HepG2 (cell line): ENCODE results near the gene DBNDD1. TPM values are rescaled to one million over a fixed set of nuclear protein-coding genes. Genes with fewer than 3 reads are reported as not detected.

Experiments used
- AFF4 ChIP-seq: sonication (generic); formaldehyde crosslinking; IDR thresholded peaks from 2 replicates; pipeline ENCODE4 v1.4.0; 2020; ENCODE audit warnings: missing genetic modification reagents
- AKAP8 ChIP-seq: sonication (generic); formaldehyde crosslinking; IDR thresholded peaks from 2 replicates; pipeline ENCODE4 v1.5.1; 2020; ENCODE audit warnings: mild to moderate bottlenecking, missing genetic modification reagents
- ATRX ChIP-seq: sonication (generic); formaldehyde crosslinking; IDR thresholded peaks from 2 replicates; pipeline ENCODE4 v1.4.0; 2020; ENCODE audit warnings: missing genetic modification reagents, borderline replicate concordance
- FIP1L1 ChIP-seq: fragments of 200-400 bp; formaldehyde crosslinking; IDR thresholded peaks from 2 replicates; pipeline ENCODE4 v1.6.1; 2018; ENCODE audit warnings: low read depth, mild to moderate bottlenecking, low read length, moderate library complexity, borderline replicate concordance; ENCODE audit not compliant: insufficient read depth
- GABPB1 ChIP-seq: IDR thresholded peaks from 2 replicates; pipeline ENCODE4 v1.6.1; 2016; ENCODE audit warnings: mild to moderate bottlenecking, missing genetic modification reagents, moderate library complexity, missing compliant biosample characterization
- GLI4 ChIP-seq: sonication (generic); formaldehyde crosslinking; IDR thresholded peaks from 2 replicates; pipeline ENCODE4 v1.5.1; 2020; ENCODE audit warnings: missing genetic modification reagents, mild to moderate bottlenecking, moderate library complexity, borderline replicate concordance
- IRF9 ChIP-seq: sonication (generic); formaldehyde crosslinking; IDR thresholded peaks from 2 replicates; pipeline ENCODE4 v1.8.0; 2022; ENCODE audit warnings: missing genetic modification reagents, mild to moderate bottlenecking, borderline replicate concordance
- KDM5A ChIP-seq: fragments of 200-600 bp; sonication (generic); IDR thresholded peaks from 2 replicates; pipeline ENCODE4 v1.7.0; 2018; ENCODE audit warnings: antibody characterized with exemption, mild to moderate bottlenecking, low read length, borderline replicate concordance
- PHF21A ChIP-seq: sonication (generic); formaldehyde crosslinking; IDR thresholded peaks from 2 replicates; pipeline ENCODE4 v1.5.0; 2020; ENCODE audit warnings: mild to moderate bottlenecking, missing genetic modification reagents
- PHF8 ChIP-seq: sonication (generic); formaldehyde crosslinking; IDR thresholded peaks from 2 replicates; pipeline ENCODE4 v1.5.0; 2020; ENCODE audit warnings: missing genetic modification reagents
- RFX3 ChIP-seq: IDR thresholded peaks from 2 replicates; pipeline ENCODE4 v1.6.1; 2016; ENCODE audit warnings: missing biosample characterization, missing genetic modification reagents
- RORA ChIP-seq: sonication (generic); formaldehyde crosslinking; IDR thresholded peaks from 2 replicates; pipeline ENCODE4 v1.5.0; 2020; ENCODE audit warnings: mild to moderate bottlenecking, missing genetic modification reagents, moderate library complexity
- TFAP4 ChIP-seq: sonication (generic); IDR thresholded peaks from 2 replicates; pipeline ENCODE4 v1.6.1; 2016; ENCODE audit warnings: low read depth, borderline replicate concordance
- ZBED4 ChIP-seq: sonication (generic); formaldehyde crosslinking; IDR thresholded peaks from 2 replicates; pipeline ENCODE4 v1.4.0; 2020; ENCODE audit warnings: missing genetic modification reagents, borderline replicate concordance
- ZMAT3 ChIP-seq: sonication (generic); formaldehyde crosslinking; conservative IDR thresholded peaks from 2 replicates; pipeline ENCODE4 v1.7.0; 2021; ENCODE audit warnings: missing genetic modification reagents
- ZNF225 ChIP-seq: sonication (generic); formaldehyde crosslinking; IDR thresholded peaks from 2 replicates; pipeline ENCODE4 v1.4.0; 2020; ENCODE audit warnings: mild to moderate bottlenecking, missing genetic modification reagents
- ZNF333 ChIP-seq: sonication (generic); formaldehyde crosslinking; IDR thresholded peaks from 2 replicates; pipeline ENCODE4 v1.4.0; 2020; ENCODE audit warnings: mild to moderate bottlenecking, missing genetic modification reagents, borderline replicate concordance
- ZNF713 ChIP-seq: sonication (generic); formaldehyde crosslinking; IDR thresholded peaks from 2 replicates; pipeline ENCODE4 v1.4.0; 2020; ENCODE audit warnings: mild to moderate bottlenecking, missing genetic modification reagents
- polyA plus RNA-seq, 8 experiments: library from polyadenylated mRNA; depleted of rRNA in 3 of 8; stranded (reverse) in 7 of 8; unstranded in 1 of 8; fragments of >200 nt; fragmentation: Illumina TruSeq in 4 of 8; extraction: Trizol in 4 of 8; gene quantifications; 2 replicates each; pipeline versions ENCODE4 v1.2.1 to v1.2.3, GENCODE V29; 2011 to 2016; ENCODE audit warnings: low read depth in 4 of 8, missing spikeins in 1 of 8, mixed read lengths in 1 of 8; ENCODE audit not compliant: insufficient read depth in 1 of 8
- total RNA-seq, 5 experiments: library from RNA; depleted of rRNA; stranded (reverse); fragments of >200 nt; fragmentation: Illumina TruSeq; extraction: Trizol; gene quantifications; 2 replicates each; pipeline ENCODE4 v1.2.3, GENCODE V29; 2016; ENCODE audit warnings: low read depth in 1 of 5
- TF ChIP-seq, protein P1 (sequence below): fragments of 450-650 bp; IDR thresholded peaks from 2 replicates; pipeline ENCODE4 v1.6.1; 2017

Gene DBNDD1
- total and polyA plus RNA-seq, 2 of the 13 experiments (the other 11 are each of a cell fraction or from before 2014, with no cell fraction given) = 17.0 to 40.4 TPM

DNA sequence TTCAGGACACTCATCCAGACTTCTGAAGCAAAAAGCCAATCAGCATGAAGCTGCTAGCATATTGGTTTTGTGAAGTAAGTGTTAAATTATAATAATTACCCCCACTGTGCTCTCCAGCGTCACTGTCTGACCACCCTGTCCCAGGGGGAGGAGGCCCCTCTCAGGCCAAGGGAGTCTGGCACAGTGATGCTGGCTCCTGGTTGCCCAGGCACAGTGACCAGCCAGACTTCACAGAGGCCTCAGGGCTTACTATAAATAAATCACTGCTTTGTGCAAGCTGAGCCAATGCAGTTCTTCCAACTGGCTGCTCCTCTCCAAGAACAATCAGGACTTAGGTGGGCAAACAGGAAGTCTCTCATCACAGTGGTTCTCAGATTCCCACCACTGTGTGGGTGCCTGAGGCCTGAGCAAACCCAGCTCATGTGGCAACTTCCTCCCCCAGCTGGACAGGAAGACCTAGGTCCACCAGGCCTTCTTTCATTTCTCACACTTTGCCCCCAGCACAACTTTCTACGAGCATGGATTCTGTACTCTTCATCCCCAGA lies 1.7 kb upstream of the DBNDD1 start (continued):
- TF ChIP-seq IRF9 (CRISPR knock-in tag) = peak; percentile 67; the same call in 1 of the 2 replicates
- peak; percentile 74 for TF ChIP-seq GABPB1
- TF ChIP-seq RORA (CRISPR knock-in tag) = no peak
- peak; percentile 86; the same call in 1 of the 2 replicates for TF ChIP-seq ZMAT3 (CRISPR knock-in tag)
- peak; percentile 90; the same call in 1 of the 2 replicates for TF ChIP-seq TFAP4
- TF ChIP-seq ATRX (CRISPR knock-in tag) = no peak
- TF ChIP-seq ZNF713 (CRISPR knock-in tag) = no peak
- no peak for TF ChIP-seq FIP1L1
- TF ChIP-seq PHF21A (CRISPR knock-in tag) = peak; percentile 95
- TF ChIP-seq, protein P1, sequence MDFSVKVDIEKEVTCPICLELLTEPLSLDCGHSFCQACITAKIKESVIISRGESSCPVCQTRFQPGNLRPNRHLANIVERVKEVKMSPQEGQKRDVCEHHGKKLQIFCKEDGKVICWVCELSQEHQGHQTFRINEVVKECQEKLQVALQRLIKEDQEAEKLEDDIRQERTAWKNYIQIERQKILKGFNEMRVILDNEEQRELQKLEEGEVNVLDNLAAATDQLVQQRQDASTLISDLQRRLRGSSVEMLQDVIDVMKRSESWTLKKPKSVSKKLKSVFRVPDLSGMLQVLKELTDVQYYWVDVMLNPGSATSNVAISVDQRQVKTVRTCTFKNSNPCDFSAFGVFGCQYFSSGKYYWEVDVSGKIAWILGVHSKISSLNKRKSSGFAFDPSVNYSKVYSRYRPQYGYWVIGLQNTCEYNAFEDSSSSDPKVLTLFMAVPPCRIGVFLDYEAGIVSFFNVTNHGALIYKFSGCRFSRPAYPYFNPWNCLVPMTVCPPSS = no peak
- TF ChIP-seq AKAP8 (CRISPR knock-in tag) = no peak
- no peak for TF ChIP-seq AFF4 (CRISPR knock-in tag)
- no peak for TF ChIP-seq ZNF333
- TF ChIP-seq RFX3 (CRISPR knock-in tag) = no peak
- TF ChIP-seq ZNF225 (CRISPR knock-in tag) = no peak
- no peak for TF ChIP-seq PHF8 (CRISPR knock-in tag)
- no peak for TF ChIP-seq ZBED4 (CRISPR knock-in tag)
- TF ChIP-seq GLI4 (CRISPR knock-in tag) = no peak
- TF ChIP-seq KDM5A = no peak
